ENCODE measurements around the gene METTL17.

The METTL17 gene

DNA sequence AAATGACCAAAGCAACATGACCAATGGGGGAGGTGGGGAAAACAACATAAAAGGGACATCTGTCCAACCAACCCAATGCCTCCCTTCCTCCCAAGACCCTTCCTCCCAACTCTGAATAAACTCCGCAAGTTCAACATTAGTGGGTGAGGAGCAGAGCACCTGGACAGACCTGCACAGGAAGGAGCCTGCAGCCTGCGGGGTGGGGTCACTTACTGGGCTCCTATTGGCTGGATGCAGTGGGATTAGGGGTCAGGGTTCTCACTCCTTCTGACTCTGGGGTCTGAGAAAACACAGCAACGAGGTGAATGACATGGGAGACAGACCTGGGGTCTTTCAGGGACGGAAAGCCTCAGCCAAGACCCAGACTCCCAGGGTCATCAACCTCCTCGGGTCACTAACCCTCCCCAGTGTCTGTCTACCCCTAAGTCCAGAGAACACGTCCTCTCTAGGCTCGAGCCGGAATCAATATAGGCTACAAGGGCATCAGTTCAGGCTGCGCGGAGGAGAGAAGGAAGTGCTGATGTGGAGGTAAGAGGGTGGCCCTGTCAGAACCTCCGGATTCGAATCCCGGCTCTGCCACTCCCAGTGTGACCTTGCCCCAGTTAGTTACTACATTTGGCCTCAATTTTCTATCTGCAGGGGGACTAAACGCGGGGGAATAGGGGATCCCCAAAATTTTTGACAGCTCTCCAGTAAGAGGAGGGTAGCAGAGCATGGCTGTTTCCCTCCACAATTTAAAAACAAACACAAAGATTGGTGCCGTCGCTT lies 34.2 kb downstream of the METTL17 start:
- Histone ChIP-seq H3K4me3 (ENCODE audit: low read depth, low read length, poor library complexity, severe bottlenecking) (no peak overlapping the region), H3K4me1 (ENCODE audit: insufficient read depth, low read length, severe bottlenecking) (peaks cover 2% of the 10 kb centered on the region), H3K79me2 (ENCODE audit: insufficient read depth, low read length) (no peaks in the 10 kb centered on the region), H3K27ac (ENCODE audit: low read depth, low read length, poor library complexity, severe bottlenecking) (no peak overlapping the region), H3K27me3 (ENCODE audit: insufficient read depth, low read length) (no peaks in the 10 kb centered on the region; the same call in 1 of the 2 replicates), H3K4me2 (ENCODE audit: low read length) (no peak overlapping the region; the same call in 1 of the 2 replicates), H3F3A (ENCODE audit: insufficient read depth, low read length) (no peaks in the 10 kb centered on the region), H3K9ac (ENCODE audit: low read length) (no peak overlapping the region), H2AFZ (ENCODE audit: low read length) (no peak overlapping the region), H4K20me1 (ENCODE audit: insufficient read depth, low read length) (no peaks in the 10 kb centered on the region), H3K36me3 (ENCODE audit: insufficient read depth, low read length) (no peaks in the 10 kb centered on the region), H3K9me2 (ENCODE audit: low read depth, low read length) (no peaks in the 10 kb centered on the region), H3K9me3 (ENCODE audit: low read length) (no peaks in the 10 kb centered on the region)
- TF ChIP-seq, protein P1, sequence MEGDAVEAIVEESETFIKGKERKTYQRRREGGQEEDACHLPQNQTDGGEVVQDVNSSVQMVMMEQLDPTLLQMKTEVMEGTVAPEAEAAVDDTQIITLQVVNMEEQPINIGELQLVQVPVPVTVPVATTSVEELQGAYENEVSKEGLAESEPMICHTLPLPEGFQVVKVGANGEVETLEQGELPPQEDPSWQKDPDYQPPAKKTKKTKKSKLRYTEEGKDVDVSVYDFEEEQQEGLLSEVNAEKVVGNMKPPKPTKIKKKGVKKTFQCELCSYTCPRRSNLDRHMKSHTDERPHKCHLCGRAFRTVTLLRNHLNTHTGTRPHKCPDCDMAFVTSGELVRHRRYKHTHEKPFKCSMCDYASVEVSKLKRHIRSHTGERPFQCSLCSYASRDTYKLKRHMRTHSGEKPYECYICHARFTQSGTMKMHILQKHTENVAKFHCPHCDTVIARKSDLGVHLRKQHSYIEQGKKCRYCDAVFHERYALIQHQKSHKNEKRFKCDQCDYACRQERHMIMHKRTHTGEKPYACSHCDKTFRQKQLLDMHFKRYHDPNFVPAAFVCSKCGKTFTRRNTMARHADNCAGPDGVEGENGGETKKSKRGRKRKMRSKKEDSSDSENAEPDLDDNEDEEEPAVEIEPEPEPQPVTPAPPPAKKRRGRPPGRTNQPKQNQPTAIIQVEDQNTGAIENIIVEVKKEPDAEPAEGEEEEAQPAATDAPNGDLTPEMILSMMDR (IDR thresholded peaks at IDR 0.05; ENCODE audit: low read length), result no peak
- TF ChIP-seq EZH2 (IDR thresholded peaks at IDR 0.05; ENCODE audit: borderline replicate concordance, low read length), result no peak

DNA sequence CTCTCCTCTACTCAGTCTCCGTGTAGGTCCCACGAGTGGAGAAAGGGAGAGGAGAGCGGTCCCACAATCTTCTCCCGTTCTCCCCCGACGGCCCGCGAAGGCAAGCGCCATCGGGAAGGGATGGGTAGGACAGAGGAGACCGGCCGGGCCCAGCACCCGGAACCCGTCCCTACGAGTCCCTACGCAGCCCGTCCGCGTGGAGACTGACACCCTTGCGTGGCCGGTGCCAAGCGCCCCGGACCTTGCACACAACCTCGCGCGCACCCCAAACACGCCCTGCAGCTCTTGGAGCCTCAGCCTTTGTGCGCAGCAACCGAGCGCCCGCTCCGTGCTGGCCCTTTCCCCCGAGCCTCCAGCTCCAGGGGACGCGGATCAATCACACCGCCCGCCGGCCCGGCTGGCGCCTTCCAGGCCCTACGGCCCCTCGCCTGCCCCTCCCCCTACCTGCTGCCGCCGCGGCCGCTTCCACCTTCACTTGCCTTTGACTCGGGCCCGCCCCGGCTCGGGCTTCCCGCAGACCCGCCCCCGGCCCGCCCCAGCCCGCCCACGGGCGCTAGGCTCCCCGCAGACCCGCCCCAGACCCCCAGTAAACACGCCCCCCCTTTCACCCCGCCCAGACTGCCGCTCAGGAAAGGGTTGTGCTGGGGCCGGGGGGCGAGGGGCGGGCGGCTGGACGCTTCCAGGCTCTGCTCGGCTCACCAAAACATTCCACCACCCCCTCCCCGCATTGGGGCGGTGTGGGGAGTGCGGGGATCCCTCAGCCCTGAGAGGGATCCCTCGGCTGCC lies 35.0 kb downstream of the METTL17 start, which contains the start of gene NDRG2:
NDRG2 (minus strand) TSS at position 477 of the 786 bp plus-strand sequence. CDS start 1,746 bp downstream, outside the sequence.
- no peaks in the 10 kb centered on the region for H3K9me3 ChIP-seq (ENCODE audit: low read length)
- no peak within 1 kb of the TSS for H2AFZ ChIP-seq (ENCODE audit: low read length)

More for the DNA sequence above, 35.0 kb downstream of the METTL17 start, which contains the start of gene NDRG2:
- Histone ChIP-seq H3K4me3 (ENCODE audit: low read depth, low read length, poor library complexity, severe bottlenecking) (peak within 1 kb of the TSS; percentile 43), H4K20me1 (ENCODE audit: insufficient read depth, low read length) (no peaks in the 10 kb centered on the region), H3K27me3 (ENCODE audit: insufficient read depth, low read length) (no peaks in the 10 kb centered on the region; the same call in 1 of the 2 replicates), H3K9ac (ENCODE audit: low read length) (no peak within 1 kb of the TSS), H3K4me1 (ENCODE audit: insufficient read depth, low read length, severe bottlenecking) (peaks cover 2% of the 10 kb centered on the region), H3F3A (ENCODE audit: insufficient read depth, low read length) (no peaks in the 10 kb centered on the region), H3K36me3 (ENCODE audit: insufficient read depth, low read length) (no peaks in the 10 kb centered on the region), H3K9me2 (ENCODE audit: low read depth, low read length) (no peaks in the 10 kb centered on the region), H3K27ac (ENCODE audit: low read depth, low read length, poor library complexity, severe bottlenecking) (no peak within 1 kb of the TSS), H3K79me2 (ENCODE audit: insufficient read depth, low read length) (no peaks in the 10 kb centered on the region), H3K4me2 (ENCODE audit: low read length) (peak within 1 kb of the TSS; percentile 53; the same call in 1 of the 2 replicates)
- TF ChIP-seq, protein P1 (IDR thresholded peaks at IDR 0.05; ENCODE audit: low read length), result no peak
- TF ChIP-seq EZH2 (IDR thresholded peaks at IDR 0.05; ENCODE audit: borderline replicate concordance, low read length), result no peak
